ENCODE data around the gene KAZN. TPM values are rescaled to one million over a fixed set of nuclear protein-coding genes. Genes with fewer than 3 reads are reported as not detected.

KAZN gene
- total and polyA plus RNA-seq, 4 donors, result 4.4 to 19.3 (median 9.6) TPM

DNA sequence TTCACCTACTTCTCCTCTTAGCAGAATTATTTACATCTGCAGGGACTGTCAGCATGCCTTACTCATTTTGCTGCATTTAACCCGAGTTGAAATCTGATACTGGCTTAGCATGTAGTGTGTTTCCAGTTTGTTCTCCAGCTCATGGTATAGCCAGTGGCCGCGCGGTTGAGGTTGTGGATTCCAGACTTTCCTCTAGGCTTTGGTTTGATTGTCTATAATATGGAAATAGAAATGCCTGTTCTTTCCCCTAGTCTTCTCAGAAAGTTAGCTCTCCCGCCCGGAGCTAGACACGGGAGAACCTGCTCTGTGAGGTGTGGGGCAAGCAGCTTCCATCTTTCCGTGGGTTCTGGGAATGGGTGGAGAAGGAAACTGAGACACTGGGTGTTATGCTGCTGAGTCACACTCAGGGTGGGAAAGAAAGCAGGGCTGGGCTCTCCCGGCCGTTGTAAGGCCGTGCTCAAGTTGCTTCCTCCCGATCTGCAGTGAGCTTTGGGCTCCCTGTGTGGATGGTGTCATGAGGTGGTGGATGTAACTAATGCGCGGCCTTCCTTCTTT, 348.3 kb downstream of the KAZN start:
- intact Hi-C loops (cut with DNase I), result no loop called here
- H3K4me3 ChIP-seq (ENCODE audit: low read length in 2 of 2), result peak overlapping the region in 1 of 2 donors; percentile 30
- 10 to 15% methylated on average over 14 of the region's 14 CpGs for WGBS, 2 donors
- H3K27me3 ChIP-seq (ENCODE audit: control insufficient read depth in 1 of 2, insufficient read depth in 2 of 2, low read length in 1 of 2), result no peaks in the 10 kb centered on the region
- ATAC-seq (ENCODE audit: low FRiP score) (peak; percentile 41), DNase-seq (peak in 1 of 2 donors; percentile 68)
- H3K36me3 ChIP-seq (ENCODE audit: control insufficient read depth in 1 of 2, insufficient read depth in 2 of 2, low read length in 1 of 2), result no peaks in the 10 kb centered on the region
- H3K9me3 ChIP-seq (ENCODE audit: control insufficient read depth, low read length), result no peaks in the 10 kb centered on the region
- H3K4me1 ChIP-seq (ENCODE audit: control insufficient read depth in 1 of 2, insufficient read depth in 2 of 2, low read length in 2 of 2), result peaks cover 0 to 2% of the 10 kb centered on the region in 2 donors
- H3K27ac ChIP-seq (ENCODE audit: low read depth in 1 of 2, low read length in 2 of 2), result peak overlapping the region; percentile 6 to 94

DNA sequence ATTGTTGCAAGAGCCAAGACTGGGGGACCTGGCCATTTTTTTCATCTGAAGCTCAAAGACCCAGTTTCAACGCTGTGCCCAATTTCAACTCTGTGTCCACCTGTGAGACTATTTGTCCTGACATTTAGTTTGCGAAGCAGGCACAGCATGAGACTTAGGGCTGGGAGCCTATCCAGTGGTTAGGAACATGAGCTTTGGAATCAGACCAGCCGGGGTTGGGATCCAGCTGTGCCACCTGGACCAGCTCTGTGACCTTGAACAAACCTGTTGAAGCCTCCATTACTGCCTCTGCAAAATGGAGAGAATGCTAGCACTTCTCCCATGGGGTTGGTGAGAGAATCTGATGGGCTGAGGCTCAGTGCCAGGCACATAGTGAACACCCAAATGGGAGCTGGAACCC, 348.9 kb downstream of the KAZN start:
- Histone ChIP-seq H3K4me1 (ENCODE audit: control insufficient read depth in 1 of 2, insufficient read depth in 2 of 2, low read length in 2 of 2) (peaks cover 0 to 2% of the 10 kb centered on the region in 2 donors), H3K27ac (ENCODE audit: low read depth in 1 of 2, low read length in 2 of 2) (peak overlapping the region; percentile 6 to 94), H3K9me3 (ENCODE audit: control insufficient read depth, low read length) (no peaks in the 10 kb centered on the region), H3K4me3 (ENCODE audit: low read length in 2 of 2) (no peak overlapping the region), H3K36me3 (ENCODE audit: control insufficient read depth in 1 of 2, insufficient read depth in 2 of 2, low read length in 1 of 2) (no peaks in the 10 kb centered on the region), H3K27me3 (ENCODE audit: control insufficient read depth in 1 of 2, insufficient read depth in 2 of 2, low read length in 1 of 2) (no peaks in the 10 kb centered on the region)
- DNase-seq (no peak), ATAC-seq (ENCODE audit: low FRiP score) (no peak)
- 22 to 32% methylated on average over 3 of the region's 3 CpGs for WGBS, 2 donors
- intact Hi-C loops (cut with DNase I), result no loop called here

DNA sequence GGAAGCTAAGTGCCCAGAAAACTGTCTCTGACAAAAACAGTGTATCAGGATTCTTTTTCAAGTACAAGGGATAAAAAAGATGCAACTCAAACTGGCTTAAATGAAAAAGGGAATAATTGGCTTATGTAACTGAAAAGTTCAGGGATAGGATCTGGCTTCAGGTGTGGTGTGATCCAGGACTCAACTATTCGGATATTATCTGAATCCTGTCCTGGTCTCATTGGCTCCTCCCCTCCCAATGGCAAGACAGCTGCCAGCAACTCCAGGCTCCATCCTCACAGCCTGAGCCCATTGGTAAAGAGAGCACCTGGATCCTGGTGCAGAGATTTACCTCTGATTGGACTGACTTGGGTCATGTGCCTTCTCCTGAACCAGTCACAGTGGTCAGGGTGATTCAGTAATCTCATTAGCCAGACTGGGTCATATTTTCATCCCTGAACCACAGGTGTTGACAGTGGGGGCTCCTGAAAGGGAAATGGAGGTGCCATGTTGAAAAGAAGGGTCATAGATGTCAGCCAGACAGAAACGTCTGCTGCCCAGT, 349.7 kb downstream of the KAZN start:
- Histone ChIP-seq H3K4me3 (ENCODE audit: low read length in 2 of 2) (no peak overlapping the region), H3K27ac (ENCODE audit: low read depth in 1 of 2, low read length in 2 of 2) (peak overlapping the region in 1 of 2 donors; percentile 2), H3K27me3 (ENCODE audit: control insufficient read depth in 1 of 2, insufficient read depth in 2 of 2, low read length in 1 of 2) (no peaks in the 10 kb centered on the region), H3K36me3 (ENCODE audit: control insufficient read depth in 1 of 2, insufficient read depth in 2 of 2, low read length in 1 of 2) (no peaks in the 10 kb centered on the region), H3K4me1 (ENCODE audit: control insufficient read depth in 1 of 2, insufficient read depth in 2 of 2, low read length in 2 of 2) (peaks cover 0 to 2% of the 10 kb centered on the region in 2 donors), H3K9me3 (ENCODE audit: control insufficient read depth, low read length) (no peaks in the 10 kb centered on the region)
- DNase-seq, result no peak
- WGBS, 2 donors, result 81% methylated on average over 2 of the region's 2 CpGs
- intact Hi-C loops (cut with DNase I), result no loop called here
- no peak for ATAC-seq (ENCODE audit: low FRiP score)

DNA sequence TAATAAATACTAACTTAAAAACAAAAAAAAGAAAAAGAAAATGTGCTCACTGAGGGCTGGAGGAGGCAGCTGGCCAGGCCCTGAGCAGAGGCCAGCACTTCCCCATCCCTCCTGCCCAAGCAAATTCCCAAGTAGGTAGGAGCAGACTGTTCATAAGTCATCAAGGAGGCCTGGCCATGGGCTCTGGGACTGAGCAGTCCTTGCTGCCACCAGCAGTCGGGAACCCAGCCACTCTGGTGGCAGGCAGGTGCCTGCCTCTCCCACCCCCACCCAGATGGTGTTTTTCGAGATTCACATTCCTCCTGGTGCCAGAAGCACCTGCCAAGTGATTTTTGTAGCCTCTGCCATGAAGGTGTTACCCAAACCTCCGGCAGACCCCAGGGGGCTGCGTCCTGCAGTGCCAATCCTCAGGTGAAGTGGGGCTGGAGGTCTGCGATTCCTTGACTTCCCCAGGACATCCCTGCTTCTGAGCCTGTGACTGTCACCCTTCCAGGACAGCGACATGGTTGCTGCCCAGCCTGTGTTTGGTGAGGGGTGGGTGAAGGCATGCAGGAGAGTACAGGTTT, 350.9 kb downstream of the KAZN start:
- no peak for ATAC-seq (ENCODE audit: low FRiP score)
- Histone ChIP-seq H3K4me1 (ENCODE audit: control insufficient read depth in 1 of 2, insufficient read depth in 2 of 2, low read length in 2 of 2) (peaks cover 0 to 2% of the 10 kb centered on the region in 2 donors), H3K27ac (ENCODE audit: low read depth in 1 of 2, low read length in 2 of 2) (peak overlapping the region in 1 of 2 donors; percentile 68), H3K4me3 (ENCODE audit: low read length in 2 of 2) (no peak overlapping the region), H3K9me3 (ENCODE audit: control insufficient read depth, low read length) (no peaks in the 10 kb centered on the region), H3K36me3 (ENCODE audit: control insufficient read depth in 1 of 2, insufficient read depth in 2 of 2, low read length in 1 of 2) (no peaks in the 10 kb centered on the region), H3K27me3 (ENCODE audit: control insufficient read depth in 1 of 2, insufficient read depth in 2 of 2, low read length in 1 of 2) (no peaks in the 10 kb centered on the region)
- DNase-seq, result no peak
- 52 to 57% methylated on average over 6 of the region's 6 CpGs for WGBS, 2 donors
- intact Hi-C loops (cut with DNase I), result loop anchor here in 1 of 2 donors (1.0 kb wide), 1 partner anchor 19 kb away; no protein-coding TSS in a partner anchor

DNA sequence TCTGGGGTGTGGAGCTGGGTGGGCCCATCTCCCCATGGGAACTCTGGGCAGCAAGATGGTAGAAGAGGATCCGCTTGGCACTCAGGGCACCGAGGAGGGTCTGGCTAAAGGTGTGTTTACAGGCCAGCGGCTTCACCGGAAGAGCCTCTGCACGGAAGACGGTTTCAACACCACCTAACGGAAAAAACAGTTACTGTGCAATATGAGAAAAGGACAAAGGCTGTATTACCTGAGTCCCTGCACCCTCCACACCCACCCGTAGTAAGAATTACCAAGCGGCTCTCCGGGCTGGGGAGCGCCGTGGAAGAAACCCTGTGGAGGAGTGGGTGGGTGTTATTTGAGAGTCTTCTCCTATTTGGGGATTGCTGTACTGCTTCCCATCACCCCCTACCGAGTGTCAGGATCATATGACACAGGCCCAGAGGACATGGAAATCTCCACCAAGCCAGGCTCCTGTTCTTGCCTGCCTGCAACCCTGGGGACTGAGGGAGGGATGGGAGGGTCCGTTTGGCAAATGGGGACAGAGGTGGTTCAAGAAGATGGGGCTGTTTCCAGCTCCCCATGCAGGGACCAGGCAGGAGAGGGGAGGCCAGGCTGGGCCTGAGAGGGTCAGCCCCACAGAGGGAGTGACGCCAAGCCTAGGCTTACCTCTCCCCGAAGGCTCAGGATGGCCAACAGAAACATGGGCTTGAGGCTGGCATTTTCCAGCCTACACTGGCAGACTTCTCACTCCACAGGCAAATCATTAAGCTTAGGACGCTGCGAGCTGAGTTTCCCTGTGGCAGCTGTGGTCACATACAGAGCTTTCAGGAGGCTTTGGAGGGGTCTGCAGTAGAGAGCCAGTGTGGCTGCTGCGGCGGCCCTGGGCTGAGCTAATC, 351.6 kb downstream of the KAZN start:
- Histone ChIP-seq H3K36me3 (ENCODE audit: control insufficient read depth in 1 of 2, insufficient read depth in 2 of 2, low read length in 1 of 2) (no peaks in the 10 kb centered on the region), H3K4me1 (ENCODE audit: control insufficient read depth in 1 of 2, insufficient read depth in 2 of 2, low read length in 2 of 2) (peaks cover 0 to 2% of the 10 kb centered on the region in 2 donors), H3K27ac (ENCODE audit: low read depth in 1 of 2, low read length in 2 of 2) (peak overlapping the region in 1 of 2 donors; percentile 68), H3K27me3 (ENCODE audit: control insufficient read depth in 1 of 2, insufficient read depth in 2 of 2, low read length in 1 of 2) (no peaks in the 10 kb centered on the region), H3K9me3 (ENCODE audit: control insufficient read depth, low read length) (no peaks in the 10 kb centered on the region), H3K4me3 (ENCODE audit: low read length in 2 of 2) (no peak overlapping the region)
- no peak for DNase-seq
- WGBS, 2 donors, result 44 to 51% methylated on average over 20 of the region's 20 CpGs
- ATAC-seq (ENCODE audit: low FRiP score), result peak; percentile 12
- intact Hi-C loops (cut with DNase I), result loop anchor here in 1 of 2 donors (1.0 kb wide), 1 partner anchor 18 kb away; no protein-coding TSS in a partner anchor

DNA sequence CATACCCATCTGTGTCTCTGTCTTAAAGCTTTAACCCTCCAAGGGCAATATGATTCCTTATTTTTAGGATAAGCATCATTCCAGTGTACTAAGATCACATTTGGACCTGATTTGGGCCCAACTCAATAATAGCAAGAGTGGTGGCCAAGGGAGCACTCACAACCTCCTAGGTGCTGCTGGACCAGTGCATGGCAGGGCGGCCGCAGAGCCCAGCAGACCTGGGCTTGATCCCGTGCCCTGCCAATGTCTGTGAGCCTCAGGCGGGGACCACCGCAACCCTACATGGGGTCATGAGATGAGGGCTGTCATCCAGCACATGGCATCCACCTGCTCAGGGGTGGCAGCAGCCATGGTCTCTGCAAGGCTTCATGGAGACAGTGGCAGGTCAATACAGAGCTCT, 353.3 kb downstream of the KAZN start:
- WGBS, 2 donors, result 94 to 95% methylated on average over 5 of the region's 5 CpGs
- H3K36me3 ChIP-seq (ENCODE audit: control insufficient read depth in 1 of 2, insufficient read depth in 2 of 2, low read length in 1 of 2), result no peaks in the 10 kb centered on the region
- no peak overlapping the region for H3K27ac ChIP-seq (ENCODE audit: low read depth in 1 of 2, low read length in 2 of 2)
- H3K9me3 ChIP-seq (ENCODE audit: control insufficient read depth, low read length), result no peaks in the 10 kb centered on the region
- intact Hi-C loops (cut with DNase I), result no loop called here
- H3K4me1 ChIP-seq (ENCODE audit: control insufficient read depth in 1 of 2, insufficient read depth in 2 of 2, low read length in 2 of 2), result peaks cover 0 to 2% of the 10 kb centered on the region in 2 donors
- H3K4me3 ChIP-seq (ENCODE audit: low read length in 2 of 2), result no peak overlapping the region
- DNase-seq, result no peak
- no peak for ATAC-seq (ENCODE audit: low FRiP score)
- H3K27me3 ChIP-seq (ENCODE audit: control insufficient read depth in 1 of 2, insufficient read depth in 2 of 2, low read length in 1 of 2), result no peaks in the 10 kb centered on the region

DNA sequence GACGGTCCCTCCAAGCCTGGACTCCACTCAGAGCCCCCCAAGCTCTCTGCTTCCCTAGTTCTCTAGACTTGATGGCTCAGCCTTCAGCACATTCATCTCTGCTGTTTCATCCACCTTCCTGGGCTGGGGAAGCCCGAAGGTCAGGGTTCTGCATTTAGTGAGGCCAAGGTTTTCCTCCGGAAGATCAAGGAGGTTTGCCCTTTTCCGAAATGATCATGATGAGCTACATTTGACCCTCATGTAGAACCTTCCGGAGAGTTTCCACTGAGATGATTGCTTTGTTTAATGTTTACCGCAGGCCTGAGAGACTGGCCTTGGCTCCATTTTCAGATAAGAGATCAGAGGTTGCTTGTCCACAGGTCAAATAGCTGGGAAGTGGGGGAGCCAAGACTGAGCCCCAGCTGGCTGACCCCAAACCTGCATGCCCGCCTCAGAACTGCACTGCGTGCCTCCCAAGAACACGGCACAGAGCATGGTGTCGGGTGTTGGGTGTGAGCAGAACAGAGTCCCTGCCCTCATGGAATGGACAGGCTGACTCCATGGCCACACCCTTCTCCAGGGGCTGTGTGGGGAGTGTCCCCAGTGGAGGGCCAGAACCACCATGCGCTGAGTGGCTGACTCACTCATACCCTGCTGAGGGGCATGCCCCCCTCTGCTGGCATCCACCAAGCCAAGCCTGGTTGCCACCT, 354.3 kb downstream of the KAZN start:
- Histone ChIP-seq H3K4me3 (ENCODE audit: low read length in 2 of 2) (no peak overlapping the region), H3K27me3 (ENCODE audit: control insufficient read depth in 1 of 2, insufficient read depth in 2 of 2, low read length in 1 of 2) (no peaks in the 10 kb centered on the region), H3K36me3 (ENCODE audit: control insufficient read depth in 1 of 2, insufficient read depth in 2 of 2, low read length in 1 of 2) (no peaks in the 10 kb centered on the region), H3K4me1 (ENCODE audit: control insufficient read depth in 1 of 2, insufficient read depth in 2 of 2, low read length in 2 of 2) (no peaks in the 10 kb centered on the region), H3K9me3 (ENCODE audit: control insufficient read depth, low read length) (no peaks in the 10 kb centered on the region), H3K27ac (ENCODE audit: low read depth in 1 of 2, low read length in 2 of 2) (no peak overlapping the region)
- ATAC-seq (ENCODE audit: low FRiP score) (no peak), DNase-seq (no peak)
- intact Hi-C loops (cut with DNase I), result no loop called here
- 87 to 90% methylated on average over 11 of the region's 11 CpGs for WGBS, 2 donors

DNA sequence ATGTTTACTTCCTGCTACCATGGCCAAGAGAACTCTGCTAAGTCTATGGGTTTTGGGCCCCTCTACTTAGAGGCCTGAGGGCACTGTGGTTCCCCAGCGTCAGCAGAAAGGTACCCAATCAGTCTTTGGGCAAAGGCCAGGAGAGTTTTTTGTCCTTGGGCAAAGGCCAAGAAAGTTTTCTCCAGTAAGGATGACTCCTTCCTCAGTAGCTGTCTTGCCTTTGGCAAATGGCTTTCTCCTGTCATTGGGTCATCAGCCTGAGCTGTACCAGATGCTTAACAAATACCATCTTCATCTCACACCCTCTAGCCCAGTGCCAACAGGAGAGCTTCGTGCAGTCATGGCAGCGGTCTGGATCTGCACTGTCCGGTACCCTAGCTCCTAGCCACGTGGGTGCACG, 355.7 kb downstream of the KAZN start:
- ATAC-seq (ENCODE audit: low FRiP score), result no peak
- Histone ChIP-seq H3K4me3 (ENCODE audit: low read length in 2 of 2) (no peak overlapping the region), H3K27ac (ENCODE audit: low read depth in 1 of 2, low read length in 2 of 2) (no peak overlapping the region), H3K9me3 (ENCODE audit: control insufficient read depth, low read length) (no peaks in the 10 kb centered on the region), H3K4me1 (ENCODE audit: control insufficient read depth in 1 of 2, insufficient read depth in 2 of 2, low read length in 2 of 2) (no peaks in the 10 kb centered on the region), H3K27me3 (ENCODE audit: control insufficient read depth in 1 of 2, insufficient read depth in 2 of 2, low read length in 1 of 2) (no peaks in the 10 kb centered on the region), H3K36me3 (ENCODE audit: control insufficient read depth in 1 of 2, insufficient read depth in 2 of 2, low read length in 1 of 2) (no peaks in the 10 kb centered on the region)
- intact Hi-C loops (cut with DNase I), result no loop called here
- no peak for DNase-seq
- WGBS, 2 donors, result 81 to 83% methylated on average over 6 of the region's 6 CpGs
